Chondrocyte (in vitro differentiated cells): Measurements from ENCODE around the gene BAIAP2L2. TPM values are rescaled to one million over a fixed set of nuclear protein-coding genes. Genes with fewer than 3 reads are reported as not detected.

Experiments used
- DNase-seq: peaks from one replicate; pipeline ENCODE4 v3.0.0; 2021; ENCODE audit warnings: mixed read lengths, low spot score
- H3K27ac Mint-ChIP-seq: one replicate; pipeline ENCODE4 v1.8.0; 2021; ENCODE audit warnings: mild to moderate bottlenecking, moderate library complexity, mixed read lengths; ENCODE audit not compliant: unreplicated experiment
- H3K27me3 Mint-ChIP-seq: 2 replicates; pipeline ENCODE4 v1.8.0; 2021; ENCODE audit warnings: low read depth, mixed read lengths
- H3K36me3 Mint-ChIP-seq: 2 replicates; pipeline ENCODE4 v1.8.0; 2021; ENCODE audit warnings: low read depth, mixed read lengths
- H3K4me1 Mint-ChIP-seq: 2 replicates; pipeline ENCODE4 v1.8.0; 2021; ENCODE audit warnings: low read depth, mild to moderate bottlenecking, mixed read lengths
- H3K4me3 Mint-ChIP-seq: one replicate; pipeline ENCODE4 v1.8.0; 2021; ENCODE audit warnings: mild to moderate bottlenecking, moderate library complexity, mixed read lengths; ENCODE audit not compliant: unreplicated experiment
- H3K9me3 Mint-ChIP-seq: 2 replicates; pipeline ENCODE4 v1.8.0; 2021; ENCODE audit warnings: low read depth, mixed read lengths
- CTCF ChIP-seq: fragments of 200-600 bp; sonication (generic); IDR thresholded peaks from 2 replicates; pipeline ENCODE4 v1.5.0; 2021; ENCODE audit warnings: antibody characterized with exemption, mild to moderate bottlenecking, moderate library complexity
- total RNA-seq: library from RNA; stranded (reverse); gene quantifications from 3 replicates; pipeline ENCODE4 v1.2.1, GENCODE V29; 2021

BAIAP2L2 gene
- total RNA-seq, 1 donor from 2014 or later = 0.42 TPM

- H3K36me3 Mint-ChIP-seq = peaks cover 3% of the 10 kb centered on the region
- DNase-seq = no peak
- no peak overlapping the region for H3K4me3 Mint-ChIP-seq
- H3K27ac Mint-ChIP-seq = no peak overlapping the region
- no peaks in the 10 kb centered on the region for H3K9me3 Mint-ChIP-seq
- TF ChIP-seq CTCF = no peak
- no peaks in the 10 kb centered on the region for H3K27me3 Mint-ChIP-seq
- peaks cover 4% of the 10 kb centered on the region for H3K4me1 Mint-ChIP-seq
These were observed 17.4 kb upstream of the BAIAP2L2 start for GRCh38 chr22:38127869-38128268.

GRCh38 chr22:38126928-38127668 is 16.6 kb upstream of the BAIAP2L2 start:
- no peak overlapping the region for H3K4me3 Mint-ChIP-seq
- peaks cover 2% of the 10 kb centered on the region for H3K36me3 Mint-ChIP-seq
- H3K27me3 Mint-ChIP-seq = no peaks in the 10 kb centered on the region
- peaks cover 4% of the 10 kb centered on the region for H3K4me1 Mint-ChIP-seq
- DNase-seq = no peak
- no peaks in the 10 kb centered on the region for H3K9me3 Mint-ChIP-seq
- TF ChIP-seq CTCF = no peak
- H3K27ac Mint-ChIP-seq = no peak overlapping the region

GRCh38 chr22:38125751-38126201 is 15.3 kb upstream of the BAIAP2L2 start:
- Mint-ChIP-seq H3K27me3 (no peaks in the 10 kb centered on the region), H3K27ac (no peak overlapping the region), H3K4me3 (no peak overlapping the region), H3K9me3 (no peaks in the 10 kb centered on the region), H3K4me1 (no peaks in the 10 kb centered on the region), H3K36me3 (peaks cover 1% of the 10 kb centered on the region)
- no peak for TF ChIP-seq CTCF
- DNase-seq = no peak

- no peak for DNase-seq
- Mint-ChIP-seq H3K36me3 (peaks cover 1% of the 10 kb centered on the region), H3K4me1 (no peaks in the 10 kb centered on the region), H3K9me3 (no peaks in the 10 kb centered on the region), H3K27me3 (no peaks in the 10 kb centered on the region), H3K4me3 (no peak overlapping the region), H3K27ac (no peak overlapping the region)
- TF ChIP-seq CTCF = no peak
These were observed 14.6 kb upstream of the BAIAP2L2 start for GRCh38 chr22:38125038-38125610.

GRCh38 chr22:38124236-38124974 is 13.9 kb upstream of the BAIAP2L2 start:
- Mint-ChIP-seq H3K9me3 (no peaks in the 10 kb centered on the region), H3K36me3 (peaks cover 1% of the 10 kb centered on the region), H3K4me1 (no peaks in the 10 kb centered on the region), H3K4me3 (no peak overlapping the region), H3K27me3 (no peaks in the 10 kb centered on the region), H3K27ac (no peak overlapping the region)
- TF ChIP-seq CTCF = no peak
- no peak for DNase-seq
